Lower leg skin (tissue), 4 donors: ENCODE data around the gene TMCC2. TPM values are rescaled to one million over a fixed set of nuclear protein-coding genes. Genes with fewer than 3 reads are reported as not detected.

Experiments used
- DNase-seq, 2 donors: peaks; one replicate each; pipeline ENCODE4 v3.0.0-alpha.2; 2019; ENCODE audit warnings: low spot score in 2 of 2
- H3K4me3 ChIP-seq: fragments of 200-600 bp; sonication (generic); 2 replicates; pipeline ENCODE4 v1.5.1; 2017; ENCODE audit warnings: mild to moderate bottlenecking, low read depth; ENCODE audit not compliant: poor library complexity, severe bottlenecking
- CTCF ChIP-seq, 3 donors: fragments of 450-650 bp; IDR thresholded peaks; one replicate each; pipeline ENCODE4 v1.5.1; 2016; ENCODE audit warnings: antibody characterized with exemption in 3 of 3, mild to moderate bottlenecking in 3 of 3, moderate library complexity in 2 of 3
- POLR2A ChIP-seq, 2 donors: fragments of 450-650 bp; IDR thresholded peaks; one replicate each; pipeline ENCODE4 v1.6.1; 2016 to 2017; ENCODE audit warnings: antibody characterized with exemption in 2 of 2, mild to moderate bottlenecking in 1 of 2, moderate library complexity in 1 of 2
- WGBS, 2 donors: methylation state at CpG; one replicate each; pipeline ENCODE4 v1.1.5; 2018; 5-methylcytosine and 5-hydroxymethylcytosine counted together
- intact Hi-C: fragments of 100-400 bp; cut with DNase I; formaldehyde crosslinking; loops from one replicate; pipeline ENCODE4 v1.15.0; 2023; ENCODE audit warnings: low total_unique reads
- total RNA-seq, 4 donors: library from RNA; depleted of rRNA; stranded (reverse); fragments of >200 nt; gene quantifications; one replicate each; pipeline ENCODE4 v1.1.0, GENCODE V29; 2016

Gene TMCC2
- total RNA-seq, 4 donors from 2014 or later: 2.2 to 4.2 (median 3.5) TPM

- intact Hi-C loops: no loop called here
- WGBS, 2 donors: 0% methylated on average over 13 to 14 of the region's 27 CpGs
- DNase-seq: peak in 1 of 2 donors; percentile 86
- TF ChIP-seq CTCF (IDR thresholded peaks at IDR 0.05) (no peak), POLR2A (IDR thresholded peaks at IDR 0.05) (no peak)
- peak overlapping the region; percentile 46 for H3K4me3 ChIP-seq
Observed at GRCh38 chr1:205228093-205228521, 361 bp downstream of the TMCC2 start.

GRCh38 chr1:205229399-205229871, 1.7 kb downstream of the TMCC2 start:
- peak in 1 of 2 donors; percentile 88 for DNase-seq
- intact Hi-C loops: no loop called here
- WGBS, 2 donors: 3 to 4% methylated on average over 6 to 14 of the region's 15 CpGs
- H3K4me3 ChIP-seq: peak overlapping the region; percentile 21
- no peak for TF ChIP-seq CTCF (IDR thresholded peaks at IDR 0.05)
- no peak for TF ChIP-seq POLR2A (IDR thresholded peaks at IDR 0.05)

GRCh38 chr1:205229916-205230700, 2.4 kb downstream of the TMCC2 start:
- H3K4me3 ChIP-seq: no peak overlapping the region
- intact Hi-C loops: no loop called here
- 40% methylated on average over 10 of the region's 10 CpGs for WGBS, 2 donors
- no peak for TF ChIP-seq POLR2A (IDR thresholded peaks at IDR 0.05)
- no peak for TF ChIP-seq CTCF (IDR thresholded peaks at IDR 0.05)
- DNase-seq: peak in 1 of 2 donors; percentile 60

GRCh38 chr1:205230982-205231381, 3.2 kb downstream of the TMCC2 start:
- WGBS, 2 donors: 89 to 93% methylated on average over 5 of the region's 5 CpGs
- intact Hi-C loops: no loop called here

GRCh38 chr1:205232127-205232820, 4.5 kb downstream of the TMCC2 start:
- DNase-seq: peak in 1 of 2 donors; percentile 70
- WGBS, 2 donors: 93 to 94% methylated on average over 7 of the region's 7 CpGs
- intact Hi-C loops: no loop called here
- no peak overlapping the region for H3K4me3 ChIP-seq
- no peak for TF ChIP-seq CTCF (IDR thresholded peaks at IDR 0.05)
- no peak for TF ChIP-seq POLR2A (IDR thresholded peaks at IDR 0.05)

More at GRCh38 chr1:205230982-205231381, 3.2 kb downstream of the TMCC2 start:
- H3K4me3 ChIP-seq: no peak overlapping the region
- TF ChIP-seq CTCF (IDR thresholded peaks at IDR 0.05): no peak
- no peak for TF ChIP-seq POLR2A (IDR thresholded peaks at IDR 0.05)
- DNase-seq: no peak
